Erythroblast (primary cell): ENCODE results near the gene EMC1.

Experiments used
- GATA1 ChIP-seq: IDR thresholded peaks from 2 replicates; pipeline ENCODE4 v1.6.1; 2011; ENCODE audit warnings: low read depth, mild to moderate bottlenecking, control low read depth, low read length, moderate library complexity
- POLR2A ChIP-seq: IDR thresholded peaks from 2 replicates; pipeline ENCODE4 v1.6.1; 2011; ENCODE audit warnings: mild to moderate bottlenecking, low read length

- TF ChIP-seq POLR2A (no peak), GATA1 (no peak)
These were observed 18.8 kb downstream of the EMC1 start for GRCh38 chr1:19232524-19232846.
